NT2/D1 (cell line): ENCODE measurements around the gene GPD1L.

ENCODE experiments used
- SUZ12 ChIP-seq: IDR thresholded peaks from 2 replicates; pipeline ENCODE4 v1.6.1; 2011; ENCODE audit not compliant: insufficient read length, insufficient read depth; ENCODE audit errors: extremely low read depth
- YY1 ChIP-seq: IDR thresholded peaks from 2 replicates; pipeline ENCODE4 v1.6.1; 2011; ENCODE audit not compliant: insufficient read length, insufficient read depth
- ZNF274 ChIP-seq: IDR thresholded peaks from 2 replicates; pipeline ENCODE4 v1.6.1; 2011; ENCODE audit warnings: mild to moderate bottlenecking, low read depth, low read length

- TF ChIP-seq ZNF274: no peak
- TF ChIP-seq SUZ12: no peak
- no peak for TF ChIP-seq YY1
Observed at GRCh38 chr3:32097768-32098167, 8.7 kb upstream of the GPD1L start.
